ENCODE results near the gene TMC6. TPM values are rescaled to one million over a fixed set of nuclear protein-coding genes. Genes with fewer than 3 reads are reported as not detected.

TMC6 gene
- total RNA-seq, 2 donors from 2014 or later = 143 to 149 TPM

DNA sequence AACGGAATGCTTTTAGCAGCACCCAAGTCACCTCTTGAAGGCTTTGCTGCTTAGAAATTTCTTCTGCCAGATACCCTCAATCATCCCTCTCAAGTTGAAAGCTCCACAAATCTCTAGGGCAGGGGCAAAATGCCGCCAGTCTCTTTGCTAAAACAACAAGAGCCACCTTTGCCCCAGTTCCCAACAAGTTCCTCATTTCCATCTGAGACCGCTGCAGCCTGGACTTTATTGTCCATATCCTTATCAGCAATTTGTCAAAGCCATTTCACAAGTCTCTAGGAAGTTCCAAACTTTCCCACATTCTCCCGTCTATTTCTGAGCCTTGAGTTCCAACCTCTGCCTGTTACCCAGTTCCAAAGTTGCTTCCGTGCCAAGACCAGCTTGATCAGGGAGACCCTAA, 27.4 kb downstream of the TMC6 start:
- Histone ChIP-seq H3K4me1 (ENCODE audit: control insufficient read depth, insufficient read depth, low read length) (no peaks in the 10 kb centered on the region), H3K27me3 (ENCODE audit: control insufficient read depth, insufficient read depth, low read length, poor library complexity, severe bottlenecking) (no peaks in the 10 kb centered on the region), H3K36me3 (ENCODE audit: control insufficient read depth, insufficient read depth, low read length) (peaks cover 79% of the 10 kb centered on the region), H3K9ac (ENCODE audit: extremely low read depth, low read length, poor library complexity, severe bottlenecking) (no peak overlapping the region), H3K27ac (ENCODE audit: low read depth, low read length) (no peak overlapping the region), H3K4me3 (ENCODE audit: low read length) (no peak overlapping the region), H3K9me3 (ENCODE audit: control insufficient read depth, low read length) (peaks cover 56% of the 10 kb centered on the region)
- DNase-seq = no peak
- Mint-ChIP-seq H3K4me3 (no peak overlapping the region), H3K27me3 (ENCODE audit: insufficient read depth) (no peaks in the 10 kb centered on the region), H3K36me3 (ENCODE audit: low read depth) (peaks cover 78% of the 10 kb centered on the region), H3K9me3 (peaks cover 47% of the 10 kb centered on the region), H3K4me1 (no peaks in the 10 kb centered on the region), H3K27ac (no peak overlapping the region)
- 95 to 97% methylated on average over 5 of the region's 5 CpGs for WGBS, 2 experiments (ENCODE audit: insufficient coverage in 1 of 2, insufficient read length in 1 of 2)
- TF ChIP-seq CTCF (conservative IDR thresholded peaks at IDR 0.05) = no peak

GRCh38 chr17:78096093-78096492, 32.5 kb downstream of the TMC6 start:
- no peak for TF ChIP-seq CTCF (conservative IDR thresholded peaks at IDR 0.05)
- Mint-ChIP-seq H3K27me3 (ENCODE audit: insufficient read depth) (no peaks in the 10 kb centered on the region), H3K27ac (no peak overlapping the region), H3K4me1 (no peaks in the 10 kb centered on the region), H3K4me3 (no peak overlapping the region), H3K36me3 (ENCODE audit: low read depth) (peaks cover 89% of the 10 kb centered on the region), H3K9me3 (peaks cover 29% of the 10 kb centered on the region)
- Histone ChIP-seq H3K9me3 (ENCODE audit: control insufficient read depth, low read length) (peaks cover 33% of the 10 kb centered on the region), H3K27ac (ENCODE audit: low read depth, low read length) (no peak overlapping the region), H3K4me3 (ENCODE audit: low read length) (no peak overlapping the region), H3K27me3 (ENCODE audit: control insufficient read depth, insufficient read depth, low read length, poor library complexity, severe bottlenecking) (no peaks in the 10 kb centered on the region), H3K36me3 (ENCODE audit: control insufficient read depth, insufficient read depth, low read length) (peaks cover 88% of the 10 kb centered on the region), H3K4me1 (ENCODE audit: control insufficient read depth, insufficient read depth, low read length) (no peaks in the 10 kb centered on the region), H3K9ac (ENCODE audit: extremely low read depth, low read length, poor library complexity, severe bottlenecking) (no peak overlapping the region)
- 90 to 93% methylated on average over 7 to 9 of the region's 9 CpGs for WGBS, 2 experiments (ENCODE audit: insufficient coverage in 1 of 2, insufficient read length in 1 of 2)
- DNase-seq = no peak

DNA sequence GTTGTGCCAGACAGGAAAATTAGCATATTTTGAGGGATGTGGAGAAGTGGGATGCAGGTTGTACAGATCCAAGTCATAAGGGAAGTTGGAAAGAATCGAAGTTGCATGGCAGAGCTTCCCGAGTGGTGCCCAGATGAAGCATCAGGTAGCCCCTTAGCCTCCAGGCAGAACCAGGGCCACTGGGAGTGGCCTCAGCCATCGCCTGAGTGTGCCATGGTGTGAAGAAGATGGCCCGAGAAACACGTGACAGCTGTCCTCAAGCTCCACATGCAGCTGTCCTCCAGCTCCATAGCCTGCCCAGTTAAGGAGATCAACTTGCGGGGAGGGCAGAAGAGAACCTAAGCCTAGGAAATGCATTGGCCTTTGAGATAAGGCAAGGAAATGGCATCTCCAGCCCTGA, 33.5 kb downstream of the TMC6 start:
- peaks cover 90% of the 10 kb centered on the region for H3K36me3 Mint-ChIP-seq (ENCODE audit: low read depth)
- no peaks in the 10 kb centered on the region for H3K4me1 ChIP-seq (ENCODE audit: control insufficient read depth, insufficient read depth, low read length)
- H3K4me1 Mint-ChIP-seq = no peaks in the 10 kb centered on the region
- peaks cover 19% of the 10 kb centered on the region for H3K9me3 Mint-ChIP-seq
- H3K36me3 ChIP-seq (ENCODE audit: control insufficient read depth, insufficient read depth, low read length) = peaks cover 87% of the 10 kb centered on the region
- H3K27ac Mint-ChIP-seq = no peak overlapping the region
- peaks cover 22% of the 10 kb centered on the region for H3K9me3 ChIP-seq (ENCODE audit: control insufficient read depth, low read length)
- no peaks in the 10 kb centered on the region for H3K27me3 ChIP-seq (ENCODE audit: control insufficient read depth, insufficient read depth, low read length, poor library complexity, severe bottlenecking)
- TF ChIP-seq CTCF (conservative IDR thresholded peaks at IDR 0.05) = no peak
- no peak overlapping the region for H3K9ac ChIP-seq (ENCODE audit: extremely low read depth, low read length, poor library complexity, severe bottlenecking)
- no peak for DNase-seq
- 95 to 98% methylated on average over 6 of the region's 6 CpGs for WGBS, 2 experiments (ENCODE audit: insufficient coverage in 1 of 2, insufficient read length in 1 of 2)
- H3K27ac ChIP-seq (ENCODE audit: low read depth, low read length) = no peak overlapping the region
- no peak overlapping the region for H3K4me3 ChIP-seq (ENCODE audit: low read length)
- H3K27me3 Mint-ChIP-seq (ENCODE audit: insufficient read depth) = no peaks in the 10 kb centered on the region
- no peak overlapping the region for H3K4me3 Mint-ChIP-seq

Data from endodermal cell (in vitro differentiated cells).